Measurements from ENCODE around the gene MRTFA. TPM values are rescaled to one million over a fixed set of nuclear protein-coding genes. Genes with fewer than 3 reads are reported as not detected.
A peak's percentile ranks its signal among the peaks of the same experiment; 100 is the strongest.

MRTFA gene
- total and polyA plus RNA-seq, 2 of the 13 experiments (the other 11 are each of a cell fraction or from before 2014, with no cell fraction given): 2.4 to 8.2 TPM

DNA sequence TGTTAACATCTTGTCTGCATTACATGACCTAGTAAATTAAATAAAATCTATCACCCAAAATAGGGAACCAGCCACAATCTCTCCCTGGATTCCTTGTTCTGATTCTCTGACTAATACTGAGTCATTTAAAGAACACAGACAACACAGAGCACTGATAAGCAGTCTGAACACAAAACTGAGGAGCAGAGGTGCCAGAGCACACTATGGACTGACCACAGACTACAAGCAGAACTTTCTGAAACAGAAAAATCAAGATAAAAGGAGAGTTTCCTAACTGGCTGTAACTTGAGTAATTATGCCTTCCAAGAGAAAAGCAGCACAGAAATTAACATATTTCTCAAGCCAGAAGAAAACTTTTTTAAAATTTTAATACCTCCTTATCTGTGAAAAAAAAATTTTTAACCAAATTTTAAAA is 137.3 kb downstream of the MRTFA start (continued):
- TF ChIP-seq, protein P1, sequence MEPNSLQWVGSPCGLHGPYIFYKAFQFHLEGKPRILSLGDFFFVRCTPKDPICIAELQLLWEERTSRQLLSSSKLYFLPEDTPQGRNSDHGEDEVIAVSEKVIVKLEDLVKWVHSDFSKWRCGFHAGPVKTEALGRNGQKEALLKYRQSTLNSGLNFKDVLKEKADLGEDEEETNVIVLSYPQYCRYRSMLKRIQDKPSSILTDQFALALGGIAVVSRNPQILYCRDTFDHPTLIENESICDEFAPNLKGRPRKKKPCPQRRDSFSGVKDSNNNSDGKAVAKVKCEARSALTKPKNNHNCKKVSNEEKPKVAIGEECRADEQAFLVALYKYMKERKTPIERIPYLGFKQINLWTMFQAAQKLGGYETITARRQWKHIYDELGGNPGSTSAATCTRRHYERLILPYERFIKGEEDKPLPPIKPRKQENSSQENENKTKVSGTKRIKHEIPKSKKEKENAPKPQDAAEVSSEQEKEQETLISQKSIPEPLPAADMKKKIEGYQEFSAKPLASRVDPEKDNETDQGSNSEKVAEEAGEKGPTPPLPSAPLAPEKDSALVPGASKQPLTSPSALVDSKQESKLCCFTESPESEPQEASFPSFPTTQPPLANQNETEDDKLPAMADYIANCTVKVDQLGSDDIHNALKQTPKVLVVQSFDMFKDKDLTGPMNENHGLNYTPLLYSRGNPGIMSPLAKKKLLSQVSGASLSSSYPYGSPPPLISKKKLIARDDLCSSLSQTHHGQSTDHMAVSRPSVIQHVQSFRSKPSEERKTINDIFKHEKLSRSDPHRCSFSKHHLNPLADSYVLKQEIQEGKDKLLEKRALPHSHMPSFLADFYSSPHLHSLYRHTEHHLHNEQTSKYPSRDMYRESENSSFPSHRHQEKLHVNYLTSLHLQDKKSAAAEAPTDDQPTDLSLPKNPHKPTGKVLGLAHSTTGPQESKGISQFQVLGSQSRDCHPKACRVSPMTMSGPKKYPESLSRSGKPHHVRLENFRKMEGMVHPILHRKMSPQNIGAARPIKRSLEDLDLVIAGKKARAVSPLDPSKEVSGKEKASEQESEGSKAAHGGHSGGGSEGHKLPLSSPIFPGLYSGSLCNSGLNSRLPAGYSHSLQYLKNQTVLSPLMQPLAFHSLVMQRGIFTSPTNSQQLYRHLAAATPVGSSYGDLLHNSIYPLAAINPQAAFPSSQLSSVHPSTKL (CRISPR knock-in tag; IDR thresholded peaks at IDR 0.05): peak; percentile 29; the same call in 1 of the 2 replicates
- TF ChIP-seq EP300 (IDR thresholded peaks at IDR 0.05; ENCODE audit: low read depth in 2 of 2, low read length in 2 of 2) (peak in 1 of 2 experiments; percentile 86; a peak in 3 of 4 replicates), EP300 (CRISPR knock-in tag; IDR thresholded peaks at IDR 0.05; ENCODE audit: borderline replicate concordance) (peak; percentile 61; the same call in 1 of the 2 replicates), CREM (IDR thresholded peaks at IDR 0.05) (peak; percentile 12; the same call in 1 of the 2 replicates), CREM (CRISPR knock-in tag; IDR thresholded peaks at IDR 0.05) (no peak), FOSL2 (CRISPR knock-in tag; IDR thresholded peaks at IDR 0.05) (peak; percentile 95), MZF1 (CRISPR knock-in tag; IDR thresholded peaks at IDR 0.05; ENCODE audit: borderline replicate concordance) (no peak), PPARG (CRISPR knock-in tag; conservative IDR thresholded peaks at IDR 0.05) (peak; percentile 44; the same call in 1 of the 2 replicates), FOSL1 (CRISPR knock-in tag; IDR thresholded peaks at IDR 0.05; ENCODE audit: borderline replicate concordance) (peak; percentile 59; the same call in 1 of the 2 replicates), ARID3A (IDR thresholded peaks at IDR 0.05; ENCODE audit: low read depth, low read length) (peak; percentile 45; the same call in 1 of the 2 replicates), POLR2A (IDR thresholded peaks at IDR 0.05; ENCODE audit: insufficient read depth in 1 of 2, low read depth in 2 of 2, low read length in 2 of 2) (peak in 1 of 2 experiments; percentile 55; a peak in 2 of 4 replicates), RXRB (CRISPR knock-in tag; IDR thresholded peaks at IDR 0.05; ENCODE audit: borderline replicate concordance) (0 out of 2 replicates have a peak, but pooled peaks have one; percentile 10), FOXA1 (IDR thresholded peaks at IDR 0.05) (no peak), FOXA1 (CRISPR knock-in tag; IDR thresholded peaks at IDR 0.05) (peak; percentile 17; the same call in 1 of the 2 replicates), FOXP1 (IDR thresholded peaks at IDR 0.05) (no peak), FOXP1 (CRISPR knock-in tag; IDR thresholded peaks at IDR 0.05) (peak; percentile 54; the same call in 1 of the 2 replicates), GATA4 (IDR thresholded peaks at IDR 0.05; ENCODE audit: borderline replicate concordance, low read depth) (peak; percentile 27; the same call in 1 of the 2 replicates), SKI (IDR thresholded peaks at IDR 0.05; ENCODE audit: partially characterized antibody) (peak; percentile 53), TCF7 (IDR thresholded peaks at IDR 0.05; ENCODE audit: low read depth) (peak; percentile 46; the same call in 1 of the 2 replicates), ATF3 (CRISPR knock-in tag; IDR thresholded peaks at IDR 0.05) (peak; percentile 50; the same call in 1 of the 2 replicates), ZNF563 (CRISPR knock-in tag; IDR thresholded peaks at IDR 0.05) (no peak)

Measured in HepG2 (cell line).